Measurements from ENCODE around the gene BPIFB6. TPM values are rescaled to one million over a fixed set of nuclear protein-coding genes. Genes with fewer than 3 reads are reported as not detected.

The BPIFB6 gene
- total and polyA plus RNA-seq, 4 donors: not detected

- no peak overlapping the region for H3K27ac ChIP-seq (ENCODE audit: low read depth in 1 of 2, low read length in 2 of 2)
- DNase-seq: no peak
- no peaks in the 10 kb centered on the region for H3K27me3 ChIP-seq (ENCODE audit: control insufficient read depth in 1 of 2, insufficient read depth in 2 of 2, low read length in 1 of 2)
- no peaks in the 10 kb centered on the region for H3K36me3 ChIP-seq (ENCODE audit: control insufficient read depth in 1 of 2, insufficient read depth in 2 of 2, low read length in 1 of 2)
- intact Hi-C loops (cut with DNase I): no loop called here
- H3K4me1 ChIP-seq (ENCODE audit: control insufficient read depth in 1 of 2, insufficient read depth in 2 of 2, low read length in 2 of 2): no peaks in the 10 kb centered on the region
- no peak overlapping the region for H3K4me3 ChIP-seq (ENCODE audit: low read length in 2 of 2)
- H3K9me3 ChIP-seq (ENCODE audit: control insufficient read depth, low read length): no peaks in the 10 kb centered on the region
- 90 to 91% methylated on average over 20 of the region's 20 CpGs for WGBS, 2 donors
- ATAC-seq (ENCODE audit: low FRiP score): no peak
These were observed 52.3 kb downstream of the BPIFB6 start for GRCh38 chr20:33083544-33084340.

- Histone ChIP-seq H3K9me3 (ENCODE audit: control insufficient read depth, low read length) (no peaks in the 10 kb centered on the region), H3K36me3 (ENCODE audit: control insufficient read depth in 1 of 2, insufficient read depth in 2 of 2, low read length in 1 of 2) (no peaks in the 10 kb centered on the region), H3K27ac (ENCODE audit: low read depth in 1 of 2, low read length in 2 of 2) (no peak overlapping the region), H3K4me3 (ENCODE audit: low read length in 2 of 2) (no peak overlapping the region), H3K27me3 (ENCODE audit: control insufficient read depth in 1 of 2, insufficient read depth in 2 of 2, low read length in 1 of 2) (no peaks in the 10 kb centered on the region), H3K4me1 (ENCODE audit: control insufficient read depth in 1 of 2, insufficient read depth in 2 of 2, low read length in 2 of 2) (no peaks in the 10 kb centered on the region)
- WGBS, 2 donors: 90 to 91% methylated on average over 15 of the region's 15 CpGs
- DNase-seq (no peak), ATAC-seq (ENCODE audit: low FRiP score) (no peak)
- intact Hi-C loops (cut with DNase I): no loop called here
These were observed 53.3 kb downstream of the BPIFB6 start for GRCh38 chr20:33084722-33085121.

GRCh38 chr20:33086052-33086722, 54.7 kb downstream of the BPIFB6 start:
- no peak for ATAC-seq (ENCODE audit: low FRiP score)
- Histone ChIP-seq H3K27ac (ENCODE audit: low read depth in 1 of 2, low read length in 2 of 2) (no peak overlapping the region), H3K36me3 (ENCODE audit: control insufficient read depth in 1 of 2, insufficient read depth in 2 of 2, low read length in 1 of 2) (no peaks in the 10 kb centered on the region), H3K4me1 (ENCODE audit: control insufficient read depth in 1 of 2, insufficient read depth in 2 of 2, low read length in 2 of 2) (no peaks in the 10 kb centered on the region), H3K27me3 (ENCODE audit: control insufficient read depth in 1 of 2, insufficient read depth in 2 of 2, low read length in 1 of 2) (no peaks in the 10 kb centered on the region), H3K9me3 (ENCODE audit: control insufficient read depth, low read length) (no peaks in the 10 kb centered on the region), H3K4me3 (ENCODE audit: low read length in 2 of 2) (no peak overlapping the region)
- intact Hi-C loops (cut with DNase I): no loop called here
- WGBS, 2 donors: 79 to 88% methylated on average over 13 to 14 of the region's 14 CpGs
- DNase-seq: no peak

- no peak for DNase-seq
- Histone ChIP-seq H3K27me3 (ENCODE audit: control insufficient read depth in 1 of 2, insufficient read depth in 2 of 2, low read length in 1 of 2) (no peaks in the 10 kb centered on the region), H3K9me3 (ENCODE audit: control insufficient read depth, low read length) (no peaks in the 10 kb centered on the region), H3K4me1 (ENCODE audit: control insufficient read depth in 1 of 2, insufficient read depth in 2 of 2, low read length in 2 of 2) (no peaks in the 10 kb centered on the region), H3K36me3 (ENCODE audit: control insufficient read depth in 1 of 2, insufficient read depth in 2 of 2, low read length in 1 of 2) (no peaks in the 10 kb centered on the region), H3K4me3 (ENCODE audit: low read length in 2 of 2) (no peak overlapping the region), H3K27ac (ENCODE audit: low read depth in 1 of 2, low read length in 2 of 2) (no peak overlapping the region)
- ATAC-seq (ENCODE audit: low FRiP score): no peak
- intact Hi-C loops (cut with DNase I): no loop called here
- whole genome bisulfite sequencing, 2 donors: 58 to 64% methylated on average over 3 of the region's 3 CpGs
These were observed 59.7 kb downstream of the BPIFB6 start for GRCh38 chr20:33091147-33091546.

- 85 to 86% methylated on average over 3 of the region's 3 CpGs for WGBS, 2 donors
- DNase-seq (no peak), ATAC-seq (ENCODE audit: low FRiP score) (no peak)
- no peaks in the 10 kb centered on the region for H3K36me3 ChIP-seq (ENCODE audit: control insufficient read depth in 1 of 2, insufficient read depth in 2 of 2, low read length in 1 of 2)
- no peaks in the 10 kb centered on the region for H3K9me3 ChIP-seq (ENCODE audit: control insufficient read depth, low read length)
- no peak overlapping the region for H3K27ac ChIP-seq (ENCODE audit: low read depth in 1 of 2, low read length in 2 of 2)
- H3K27me3 ChIP-seq (ENCODE audit: control insufficient read depth in 1 of 2, insufficient read depth in 2 of 2, low read length in 1 of 2): no peaks in the 10 kb centered on the region
- no peak overlapping the region for H3K4me3 ChIP-seq (ENCODE audit: low read length in 2 of 2)
- intact Hi-C loops (cut with DNase I): no loop called here
- H3K4me1 ChIP-seq (ENCODE audit: control insufficient read depth in 1 of 2, insufficient read depth in 2 of 2, low read length in 2 of 2): no peaks in the 10 kb centered on the region
These were observed 60.2 kb downstream of the BPIFB6 start for GRCh38 chr20:33091693-33092092.

GRCh38 chr20:33092361-33092760, 60.9 kb downstream of the BPIFB6 start:
- Histone ChIP-seq H3K4me1 (ENCODE audit: control insufficient read depth in 1 of 2, insufficient read depth in 2 of 2, low read length in 2 of 2) (no peaks in the 10 kb centered on the region), H3K27ac (ENCODE audit: low read depth in 1 of 2, low read length in 2 of 2) (no peak overlapping the region), H3K9me3 (ENCODE audit: control insufficient read depth, low read length) (no peaks in the 10 kb centered on the region), H3K4me3 (ENCODE audit: low read length in 2 of 2) (no peak overlapping the region), H3K27me3 (ENCODE audit: control insufficient read depth in 1 of 2, insufficient read depth in 2 of 2, low read length in 1 of 2) (no peaks in the 10 kb centered on the region), H3K36me3 (ENCODE audit: control insufficient read depth in 1 of 2, insufficient read depth in 2 of 2, low read length in 1 of 2) (no peaks in the 10 kb centered on the region)
- DNase-seq (no peak), ATAC-seq (ENCODE audit: low FRiP score) (no peak)
- WGBS, 2 donors: 83 to 89% methylated on average over 3 of the region's 3 CpGs
- intact Hi-C loops (cut with DNase I): no loop called here

GRCh38 chr20:33093074-33093473, 61.6 kb downstream of the BPIFB6 start:
- intact Hi-C loops (cut with DNase I): no loop called here
- DNase-seq (no peak), ATAC-seq (ENCODE audit: low FRiP score) (no peak)
- Histone ChIP-seq H3K4me3 (ENCODE audit: low read length in 2 of 2) (no peak overlapping the region), H3K27ac (ENCODE audit: low read depth in 1 of 2, low read length in 2 of 2) (no peak overlapping the region), H3K36me3 (ENCODE audit: control insufficient read depth in 1 of 2, insufficient read depth in 2 of 2, low read length in 1 of 2) (no peaks in the 10 kb centered on the region), H3K4me1 (ENCODE audit: control insufficient read depth in 1 of 2, insufficient read depth in 2 of 2, low read length in 2 of 2) (no peaks in the 10 kb centered on the region), H3K27me3 (ENCODE audit: control insufficient read depth in 1 of 2, insufficient read depth in 2 of 2, low read length in 1 of 2) (no peaks in the 10 kb centered on the region), H3K9me3 (ENCODE audit: control insufficient read depth, low read length) (no peaks in the 10 kb centered on the region)
- 71 to 72% methylated on average over 1 of the region's 1 CpG for WGBS, 2 donors

GRCh38 chr20:33093582-33093981, 62.1 kb downstream of the BPIFB6 start:
- intact Hi-C loops (cut with DNase I): no loop called here
- Histone ChIP-seq H3K4me1 (ENCODE audit: control insufficient read depth in 1 of 2, insufficient read depth in 2 of 2, low read length in 2 of 2) (no peaks in the 10 kb centered on the region), H3K27ac (ENCODE audit: low read depth in 1 of 2, low read length in 2 of 2) (no peak overlapping the region), H3K4me3 (ENCODE audit: low read length in 2 of 2) (no peak overlapping the region), H3K27me3 (ENCODE audit: control insufficient read depth in 1 of 2, insufficient read depth in 2 of 2, low read length in 1 of 2) (no peaks in the 10 kb centered on the region), H3K36me3 (ENCODE audit: control insufficient read depth in 1 of 2, insufficient read depth in 2 of 2, low read length in 1 of 2) (no peaks in the 10 kb centered on the region), H3K9me3 (ENCODE audit: control insufficient read depth, low read length) (no peaks in the 10 kb centered on the region)
- 0 to 59% methylated on average over 1 of the region's 1 CpG for WGBS, 2 donors
- DNase-seq: no peak
- ATAC-seq (ENCODE audit: low FRiP score): no peak
